ENCODE results near the gene SOCS2.
"Not testable (repeated sequence)": the region's sequence is repeated elsewhere in the genome, so short reads cannot be mapped to it uniquely, and the experiment has no call there.

SOCS2 gene, protein sequence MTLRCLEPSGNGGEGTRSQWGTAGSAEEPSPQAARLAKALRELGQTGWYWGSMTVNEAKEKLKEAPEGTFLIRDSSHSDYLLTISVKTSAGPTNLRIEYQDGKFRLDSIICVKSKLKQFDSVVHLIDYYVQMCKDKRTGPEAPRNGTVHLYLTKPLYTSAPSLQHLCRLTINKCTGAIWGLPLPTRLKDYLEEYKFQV

DNA sequence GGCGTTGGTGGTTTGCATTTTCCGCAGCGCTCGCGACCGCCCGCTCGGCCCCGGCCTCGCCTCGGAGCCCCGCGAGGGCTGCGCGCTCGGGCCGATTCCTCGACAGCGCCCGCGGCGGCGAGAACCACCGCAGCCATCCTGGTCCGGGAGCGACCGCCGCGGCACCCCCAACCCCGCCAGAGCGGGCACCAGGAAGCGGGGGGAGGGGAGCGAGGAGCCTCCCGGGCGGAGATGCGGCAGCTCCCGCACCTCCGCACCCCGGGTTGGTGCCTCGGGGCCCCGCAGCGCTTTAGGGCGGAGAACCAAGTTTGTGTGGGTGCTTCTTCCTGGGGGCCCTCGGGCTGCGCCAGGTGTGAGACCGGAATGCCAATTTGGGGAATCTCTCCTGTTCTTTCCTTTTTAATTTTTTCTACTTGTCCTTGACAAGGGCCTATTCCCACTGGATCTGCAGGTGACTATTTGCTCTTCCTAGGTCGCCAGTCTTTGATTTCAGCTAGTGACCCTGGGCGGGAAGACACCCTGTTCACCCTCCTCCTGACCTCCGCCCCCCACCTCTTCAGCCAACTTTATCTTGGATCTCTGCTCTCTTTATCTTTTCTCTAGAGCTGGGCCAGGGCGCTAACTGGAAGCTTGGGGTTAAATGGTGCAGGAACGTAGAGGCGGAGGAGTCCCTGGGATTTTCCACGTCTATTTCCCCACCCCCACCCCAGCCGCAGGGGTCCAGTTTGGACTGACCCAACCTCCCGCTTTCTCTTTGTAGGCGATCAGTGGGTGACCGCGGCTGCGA, at the start of gene SOCS2:
SOCS2 (plus strand) TSS at position 751 of the 787 bp plus-strand sequence. CDS start 223 bp downstream, outside the sequence.
- peak; percentile 19 for DNase-seq

DNA sequence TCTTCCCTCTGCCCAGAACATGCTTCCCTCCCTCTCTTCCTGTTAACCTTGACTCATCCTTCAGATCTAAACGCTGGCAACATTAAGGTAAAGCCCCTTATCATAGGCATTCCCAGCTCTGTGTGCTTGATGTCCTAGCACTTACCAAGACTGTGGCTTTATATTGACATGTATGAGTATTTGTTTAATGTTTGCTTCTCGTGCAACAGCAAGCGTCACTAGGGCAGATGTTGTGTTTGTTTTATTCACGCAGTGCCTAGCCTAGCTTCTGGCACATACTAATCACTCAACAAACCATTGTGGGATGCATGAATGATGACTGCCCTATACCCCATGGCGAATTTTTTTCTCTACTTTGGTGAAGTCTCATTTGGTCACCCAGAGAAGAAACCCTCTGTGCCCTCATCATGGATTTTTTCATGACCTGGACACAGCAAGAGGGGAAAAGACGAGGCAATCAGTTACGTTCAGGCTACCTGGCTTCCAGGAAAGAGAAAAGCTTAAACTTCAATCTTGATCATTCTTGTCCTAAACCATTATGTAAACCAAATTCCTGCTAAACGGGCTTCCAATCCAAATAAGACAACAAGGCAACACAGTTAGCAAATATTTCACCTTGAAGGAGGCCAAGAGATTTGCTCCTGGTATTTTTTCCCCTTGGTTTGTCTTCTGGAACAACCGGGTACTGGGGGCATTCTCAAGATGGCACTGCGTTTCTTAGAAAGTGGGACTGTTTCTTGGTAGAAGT, 47.9 kb upstream of the SOCS2 start:
- DNase-seq: no peak

DNA sequence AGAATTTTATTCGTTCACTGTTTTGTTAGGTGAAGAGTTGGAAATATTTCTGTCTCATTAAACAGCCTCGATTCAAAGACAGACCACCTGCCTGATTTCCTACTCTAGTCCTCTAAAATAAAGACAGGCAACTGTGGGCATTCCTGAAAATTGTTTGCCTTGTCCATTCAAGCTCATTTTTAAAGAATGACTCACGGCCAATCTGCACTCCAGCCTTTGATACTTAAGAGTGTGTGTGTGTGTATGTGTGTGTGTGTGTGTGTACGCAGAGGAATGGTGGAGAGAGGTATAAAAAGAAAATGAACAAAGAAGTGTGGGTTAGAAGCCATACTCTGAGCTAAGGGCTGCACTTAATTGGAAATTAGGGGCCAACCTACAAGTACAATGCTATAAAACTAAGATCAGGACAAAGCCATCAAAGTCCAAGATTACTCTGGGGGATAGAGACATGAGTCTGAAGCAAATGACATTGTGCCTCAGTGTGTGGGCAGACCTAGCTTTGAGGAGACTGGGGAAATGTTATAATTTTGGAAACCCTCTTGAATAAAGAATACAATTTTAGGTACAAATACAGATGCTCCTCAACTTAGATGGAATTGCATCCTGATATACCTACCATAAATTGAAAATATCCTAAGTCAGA, 45.6 kb upstream of the SOCS2 start:
- peak; percentile 33 for DNase-seq

- DNase-seq: no peak
Measured at GRCh38 chr12:93530358-93530757, 42.1 kb upstream of the SOCS2 start.

- no peak for DNase-seq
Measured at GRCh38 chr12:93533310-93533709, 39.2 kb upstream of the SOCS2 start.

- no peak for DNase-seq
Measured at GRCh38 chr12:93536111-93536765, 36.2 kb upstream of the SOCS2 start.

- no peak for DNase-seq
Measured at GRCh38 chr12:93536766-93537488, 35.5 kb upstream of the SOCS2 start.

DNA sequence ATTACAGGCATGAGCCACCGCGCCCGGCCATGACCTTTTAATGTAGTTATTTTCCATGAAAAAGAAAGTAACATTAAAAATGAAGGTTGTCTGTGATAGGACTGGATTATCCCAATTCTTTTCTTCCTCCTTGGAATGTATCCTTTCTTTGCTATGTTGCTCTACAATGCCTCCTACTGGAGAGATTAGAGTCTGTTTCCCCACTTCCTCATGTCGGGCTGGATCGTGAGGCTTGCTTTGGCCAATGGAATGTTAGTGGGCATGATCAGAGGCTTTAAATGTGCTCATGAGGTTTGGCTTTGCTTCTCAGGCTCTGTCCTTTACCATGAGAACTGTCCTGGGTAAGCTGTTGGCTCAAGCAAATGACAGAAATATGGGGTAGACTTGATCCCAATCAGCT, 34.7 kb upstream of the SOCS2 start:
- no peak for DNase-seq

- no peak for DNase-seq
Measured at GRCh38 chr12:93539821-93540220, 32.7 kb upstream of the SOCS2 start.

- DNase-seq: no peak
Measured at GRCh38 chr12:93540466-93540865, 32.0 kb upstream of the SOCS2 start.

- no peak for DNase-seq
Measured at GRCh38 chr12:93541578-93542225, 30.8 kb upstream of the SOCS2 start.

- no peak for DNase-seq
Measured at GRCh38 chr12:93547778-93548177, 24.7 kb upstream of the SOCS2 start.

GRCh38 chr12:93549174-93549573, 23.3 kb upstream of the SOCS2 start:
- DNase-seq: no peak

GRCh38 chr12:93550748-93551611, 21.5 kb upstream of the SOCS2 start:
- no peak for DNase-seq

- no peak for DNase-seq
Measured at GRCh38 chr12:93552427-93552826, 20.0 kb upstream of the SOCS2 start.

DNA sequence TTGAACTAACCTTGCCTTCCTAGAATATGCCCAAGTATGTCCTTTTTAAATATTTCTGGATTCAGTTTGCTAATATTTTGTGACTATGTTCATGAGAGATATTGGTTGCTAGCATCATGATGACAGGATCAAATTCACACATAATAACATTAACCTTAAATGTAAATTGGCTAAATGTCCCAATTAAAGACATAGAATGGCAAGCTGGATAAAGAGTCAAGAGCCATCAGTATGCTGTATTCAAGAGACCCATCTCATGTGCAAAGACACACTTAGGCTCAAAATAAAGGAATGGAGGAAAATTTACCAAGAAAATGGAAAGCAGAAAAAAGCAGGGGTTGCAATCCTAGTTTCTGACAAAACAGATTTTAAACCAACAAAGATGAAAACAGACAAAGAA, 14.6 kb upstream of the SOCS2 start:
- not testable (repeated sequence) for DNase-seq

- not testable (repeated sequence) for DNase-seq
Measured at GRCh38 chr12:93558685-93559084, 13.8 kb upstream of the SOCS2 start.

DNA sequence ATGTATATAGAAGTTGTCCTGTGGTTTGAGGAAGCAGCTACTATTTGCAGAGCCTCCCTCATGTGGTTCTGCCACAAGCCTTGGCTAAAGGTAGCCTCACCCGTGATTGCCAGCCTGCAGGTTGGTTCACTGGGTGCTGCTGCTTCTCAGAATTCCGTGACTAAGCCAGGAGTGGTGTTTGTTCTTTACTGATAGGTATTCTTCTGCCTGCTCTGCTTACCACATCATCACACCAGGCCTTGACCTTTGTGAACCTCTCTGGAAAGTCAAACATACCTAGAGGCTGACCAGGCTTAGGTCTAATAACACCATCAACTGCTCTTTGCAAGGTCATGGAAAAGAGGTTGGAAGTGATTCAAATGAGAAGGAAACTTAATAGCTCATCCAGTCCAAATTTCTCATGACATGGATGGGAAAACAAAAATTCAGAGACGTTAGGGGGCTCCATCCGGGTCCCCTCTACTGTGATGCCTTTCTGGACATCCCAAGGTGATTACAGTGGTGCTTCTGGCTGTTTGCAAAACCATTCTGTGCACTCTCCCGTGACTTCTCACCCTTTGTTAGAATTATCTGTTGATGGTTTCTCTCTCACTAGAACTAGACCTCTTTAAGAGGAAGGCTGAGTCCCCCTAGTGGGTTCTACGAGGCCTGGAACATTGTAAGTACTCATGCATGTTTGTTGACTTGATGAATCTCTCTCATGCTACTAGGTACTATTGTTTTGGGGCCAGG, 8.5 kb upstream of the SOCS2 start:
- DNase-seq: no peak

DNA sequence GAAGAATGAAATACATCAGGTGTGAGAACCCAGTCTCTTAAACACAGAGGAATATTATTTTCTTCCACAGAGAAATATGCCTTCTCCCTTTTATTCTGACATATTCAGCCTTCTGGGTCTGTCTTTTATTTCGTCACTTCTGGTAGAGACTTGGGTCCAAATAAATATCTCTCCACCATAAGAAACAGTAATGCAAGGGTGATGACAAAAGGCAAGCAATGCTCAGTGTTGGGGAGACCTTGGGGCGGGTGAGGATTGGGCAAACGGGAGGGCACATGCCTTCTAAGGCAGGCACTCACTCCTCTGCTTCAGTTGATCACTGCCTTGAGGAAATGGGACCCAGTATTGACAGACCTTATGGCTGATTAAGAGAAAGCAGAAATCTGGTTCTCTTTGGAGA, 6.7 kb upstream of the SOCS2 start:
- no peak for DNase-seq

GRCh38 chr12:93567174-93567573, 5.3 kb upstream of the SOCS2 start:
- DNase-seq: no peak

All from DMS79 (cell line).